OCI-LY3 (cell line): Measurements from ENCODE around the gene ZNF841.

Source experiments
- CTCF ChIP-seq: fragments of 200-600, 300-600 bp; sonication (generic); IDR thresholded peaks from 2 replicates; pipeline ENCODE4 v1.5.1; 2014; ENCODE audit warnings: antibody characterized with exemption, low read length, low read depth
- EZH2phosphoT487 ChIP-seq: fragments of 200-600 bp; shearing (Covaris generic); IDR thresholded peaks from 2 replicates; pipeline ENCODE4 v1.6.1; 2018; ENCODE audit warnings: antibody characterized with exemption, mixed run types, low read depth

DNA sequence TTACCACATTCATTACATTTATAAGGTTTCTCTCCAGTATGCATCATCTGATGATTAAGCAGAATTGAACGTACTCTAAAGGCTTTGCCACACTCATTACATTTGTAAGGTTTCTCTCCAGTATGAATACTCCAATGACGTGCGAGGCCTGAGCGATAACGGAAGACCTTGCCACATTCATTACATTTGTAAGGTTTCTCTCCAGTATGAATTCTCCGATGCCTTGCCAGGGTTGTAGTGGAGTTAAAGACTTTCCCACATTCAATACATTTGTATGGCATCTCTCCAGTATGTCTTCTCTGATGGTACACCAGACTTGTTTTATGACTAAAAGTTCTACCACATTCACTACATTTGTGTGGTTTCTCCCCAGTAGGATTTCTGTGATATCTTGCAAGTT lies 30.2 kb downstream of the ZNF841 start:
- TF ChIP-seq CTCF = no peak
- no peak for TF ChIP-seq EZH2phosphoT487
